Body of pancreas (tissue), 4 donors: ENCODE data around the gene GPR176.

Experiments
- CTCF ChIP-seq, 7 experiments: fragments of 450-650 bp in 4 of 7; fragments of 200-600 bp in 3 of 7; sonication (generic) in 3 of 7; IDR thresholded peaks; one replicate each; pipeline ENCODE4 v1.5.1; 2016 to 2019; ENCODE audit warnings: antibody characterized with exemption in 7 of 7
- POLR2A ChIP-seq, 3 donors: fragments of 450-650 bp; IDR thresholded peaks; one replicate each; pipeline ENCODE4 v1.6.1; 2016; ENCODE audit warnings: antibody characterized with exemption in 3 of 3, mild to moderate bottlenecking in 2 of 3

GRCh38 chr15:39963786-39964185 is 43.7 kb upstream of the GPR176 start:
- TF ChIP-seq CTCF (IDR thresholded peaks at IDR 0.05) (no peak), POLR2A (IDR thresholded peaks at IDR 0.05) (no peak)
